ENCODE results near the gene HAUS8. TPM values are rescaled to one million over a fixed set of nuclear protein-coding genes. Genes with fewer than 3 reads are reported as not detected.

HAUS8 gene
- total and polyA plus RNA-seq, 10 of the 15 experiments (the other 5 are each of a cell fraction or from before 2014, with no cell fraction given) = 22.7 to 43.9 (median 34.4) TPM

DNA sequence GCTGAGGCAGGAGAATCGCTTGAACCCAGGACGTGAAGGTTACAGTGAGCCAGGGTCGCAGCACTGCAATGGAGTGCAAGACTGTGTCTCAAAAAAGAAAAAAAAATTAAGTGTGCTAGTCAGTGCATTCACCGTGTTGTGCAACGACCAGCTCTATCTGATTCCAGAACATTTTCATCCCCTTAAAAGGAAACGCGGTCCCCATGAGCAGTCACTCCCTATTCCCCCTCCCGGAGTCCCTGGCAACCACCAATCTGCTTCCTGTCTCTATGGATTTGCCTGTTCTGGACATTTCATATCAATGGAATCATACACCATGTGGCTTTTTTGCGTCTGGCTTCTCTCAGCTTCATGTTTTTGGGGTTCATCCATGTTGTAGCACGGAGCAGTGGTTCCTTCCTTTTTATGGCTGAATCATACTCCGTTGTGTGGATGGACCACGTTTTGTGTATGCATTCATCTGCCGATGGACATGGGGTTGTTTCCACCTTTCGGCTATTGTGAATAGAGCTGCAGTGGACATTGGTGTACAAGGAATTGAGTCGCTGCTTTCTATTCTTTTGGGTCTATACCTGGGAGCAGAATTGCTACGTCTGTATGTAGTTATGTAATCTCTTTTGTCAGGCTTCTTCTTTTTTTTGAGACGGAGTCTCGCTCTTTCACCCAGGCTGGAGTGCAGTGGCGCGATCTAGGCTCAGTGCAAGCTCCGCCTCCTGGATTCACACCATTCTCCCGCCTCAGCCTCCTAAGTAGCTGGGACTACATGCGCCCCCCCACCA lies 20.1 kb upstream of the HAUS8 start:
- peaks cover 18% of the 10 kb centered on the region for H3K4me1 ChIP-seq (ENCODE audit: control insufficient read depth, insufficient read depth, low read length)
- ChIA-PET RAD21 (ENCODE audit: unreplicated experiment) (interaction anchor here (1.3 kb wide), 1 partner anchor 30 kb away, joined by 7 read pairs; no protein-coding TSS in a partner anchor), CTCF (interaction anchor here (0.6 kb wide), 1 partner anchor 58 kb away, joined by 4 read pairs; no protein-coding TSS in a partner anchor), POLR2A (no interaction called here), SMC1A (ENCODE audit: uncharacterized antibody, unreplicated experiment) (interaction anchor here (1.3 kb wide), 1 partner anchor 13 kb away, joined by 4 read pairs; no protein-coding TSS in a partner anchor)
- intact Hi-C loops (cut with micrococcal nuclease; ENCODE audit: unreplicated experiment) (no loop called here), in situ Hi-C loops (cut with MboI) (no loop called here)
- H3K9me3 ChIP-seq (replicated peaks; ENCODE audit: control insufficient read depth, insufficient read depth, low read length) = no peaks in the 10 kb centered on the region
- H3K27me3 ChIP-seq (replicated peaks in 1 of 2; ENCODE audit: control insufficient read depth in 2 of 2, insufficient read depth in 2 of 2, low read length in 1 of 2) = no peaks in the 10 kb centered on the region
- no peak for TF ChIP-seq GABPA (IDR thresholded peaks at IDR 0.05; ENCODE audit: low read depth)
- TF ChIP-seq, protein P1, sequence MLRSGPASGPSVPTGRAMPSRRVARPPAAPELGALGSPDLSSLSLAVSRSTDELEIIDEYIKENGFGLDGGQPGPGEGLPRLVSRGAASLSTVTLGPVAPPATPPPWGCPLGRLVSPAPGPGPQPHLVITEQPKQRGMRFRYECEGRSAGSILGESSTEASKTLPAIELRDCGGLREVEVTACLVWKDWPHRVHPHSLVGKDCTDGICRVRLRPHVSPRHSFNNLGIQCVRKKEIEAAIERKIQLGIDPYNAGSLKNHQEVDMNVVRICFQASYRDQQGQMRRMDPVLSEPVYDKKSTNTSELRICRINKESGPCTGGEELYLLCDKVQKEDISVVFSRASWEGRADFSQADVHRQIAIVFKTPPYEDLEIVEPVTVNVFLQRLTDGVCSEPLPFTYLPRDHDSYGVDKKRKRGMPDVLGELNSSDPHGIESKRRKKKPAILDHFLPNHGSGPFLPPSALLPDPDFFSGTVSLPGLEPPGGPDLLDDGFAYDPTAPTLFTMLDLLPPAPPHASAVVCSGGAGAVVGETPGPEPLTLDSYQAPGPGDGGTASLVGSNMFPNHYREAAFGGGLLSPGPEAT (IDR thresholded peaks at IDR 0.05; ENCODE audit: low read depth) = no peak
- no peak for TF ChIP-seq TCF12 (IDR thresholded peaks at IDR 0.05; ENCODE audit: low read depth, low read length)
- no peak for TF ChIP-seq RCOR1 (conservative IDR thresholded peaks at IDR 0.05; ENCODE audit: low read depth, low read length)
- no peak for TF ChIP-seq IKZF1 (conservative IDR thresholded peaks at IDR 0.05)
- TF ChIP-seq, protein P2, sequence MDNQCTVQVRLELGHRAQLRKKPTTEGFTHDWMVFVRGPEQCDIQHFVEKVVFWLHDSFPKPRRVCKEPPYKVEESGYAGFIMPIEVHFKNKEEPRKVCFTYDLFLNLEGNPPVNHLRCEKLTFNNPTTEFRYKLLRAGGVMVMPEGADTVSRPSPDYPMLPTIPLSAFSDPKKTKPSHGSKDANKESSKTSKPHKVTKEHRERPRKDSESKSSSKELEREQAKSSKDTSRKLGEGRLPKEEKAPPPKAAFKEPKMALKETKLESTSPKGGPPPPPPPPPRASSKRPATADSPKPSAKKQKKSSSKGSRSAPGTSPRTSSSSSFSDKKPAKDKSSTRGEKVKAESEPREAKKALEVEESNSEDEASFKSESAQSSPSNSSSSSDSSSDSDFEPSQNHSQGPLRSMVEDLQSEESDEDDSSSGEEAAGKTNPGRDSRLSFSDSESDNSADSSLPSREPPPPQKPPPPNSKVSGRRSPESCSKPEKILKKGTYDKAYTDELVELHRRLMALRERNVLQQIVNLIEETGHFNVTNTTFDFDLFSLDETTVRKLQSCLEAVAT (IDR thresholded peaks at IDR 0.05) = no peak
- TF ChIP-seq, protein P3, sequence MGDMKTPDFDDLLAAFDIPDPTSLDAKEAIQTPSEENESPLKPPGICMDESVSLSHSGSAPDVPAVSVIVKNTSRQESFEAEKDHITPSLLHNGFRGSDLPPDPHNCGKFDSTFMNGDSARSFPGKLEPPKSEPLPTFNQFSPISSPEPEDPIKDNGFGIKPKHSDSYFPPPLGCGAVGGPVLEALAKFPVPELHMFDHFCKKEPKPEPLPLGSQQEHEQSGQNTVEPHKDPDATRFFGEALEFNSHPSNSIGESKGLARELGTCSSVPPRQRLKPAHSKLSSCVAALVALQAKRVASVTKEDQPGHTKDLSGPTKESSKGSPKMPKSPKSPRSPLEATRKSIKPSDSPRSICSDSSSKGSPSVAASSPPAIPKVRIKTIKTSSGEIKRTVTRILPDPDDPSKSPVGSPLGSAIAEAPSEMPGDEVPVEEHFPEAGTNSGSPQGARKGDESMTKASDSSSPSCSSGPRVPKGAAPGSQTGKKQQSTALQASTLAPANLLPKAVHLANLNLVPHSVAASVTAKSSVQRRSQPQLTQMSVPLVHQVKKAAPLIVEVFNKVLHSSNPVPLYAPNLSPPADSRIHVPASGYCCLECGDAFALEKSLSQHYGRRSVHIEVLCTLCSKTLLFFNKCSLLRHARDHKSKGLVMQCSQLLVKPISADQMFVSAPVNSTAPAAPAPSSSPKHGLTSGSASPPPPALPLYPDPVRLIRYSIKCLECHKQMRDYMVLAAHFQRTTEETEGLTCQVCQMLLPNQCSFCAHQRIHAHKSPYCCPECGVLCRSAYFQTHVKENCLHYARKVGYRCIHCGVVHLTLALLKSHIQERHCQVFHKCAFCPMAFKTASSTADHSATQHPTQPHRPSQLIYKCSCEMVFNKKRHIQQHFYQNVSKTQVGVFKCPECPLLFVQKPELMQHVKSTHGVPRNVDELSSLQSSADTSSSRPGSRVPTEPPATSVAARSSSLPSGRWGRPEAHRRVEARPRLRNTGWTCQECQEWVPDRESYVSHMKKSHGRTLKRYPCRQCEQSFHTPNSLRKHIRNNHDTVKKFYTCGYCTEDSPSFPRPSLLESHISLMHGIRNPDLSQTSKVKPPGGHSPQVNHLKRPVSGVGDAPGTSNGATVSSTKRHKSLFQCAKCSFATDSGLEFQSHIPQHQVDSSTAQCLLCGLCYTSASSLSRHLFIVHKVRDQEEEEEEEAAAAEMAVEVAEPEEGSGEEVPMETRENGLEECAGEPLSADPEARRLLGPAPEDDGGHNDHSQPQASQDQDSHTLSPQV (IDR thresholded peaks at IDR 0.05) = no peak
- no peak for TF ChIP-seq RAD51 (IDR thresholded peaks at IDR 0.05)
- TF ChIP-seq ETV6 (conservative IDR thresholded peaks at IDR 0.05 in 1 of 2, IDR thresholded peaks at IDR 0.05 in 1 of 2; ENCODE audit: borderline replicate concordance in 1 of 2, low read depth in 1 of 2) = no peak
- no peak overlapping the region for H3K27ac ChIP-seq (ENCODE audit: control insufficient read depth, insufficient read depth)
- BruUV-seq (replicated peaks) = no TSS peak
- no peak overlapping the region for H3K4me2 ChIP-seq (ENCODE audit: control insufficient read depth, insufficient read depth)
- peaks cover 5 to 19% of the 10 kb centered on the region in 2 experiments for H3K36me3 ChIP-seq (ENCODE audit: control insufficient read depth in 2 of 2, insufficient read depth in 2 of 2, low read length in 1 of 2)
- peaks cover 79% of the 10 kb centered on the region for H3K79me2 ChIP-seq (ENCODE audit: control insufficient read depth, insufficient read depth, low read length)
- no peak overlapping the region for H2AFZ ChIP-seq (ENCODE audit: control insufficient read depth, low read depth, low read length)
- H4K20me1 ChIP-seq (ENCODE audit: control insufficient read depth, insufficient read depth) = peaks cover 4% of the 10 kb centered on the region
- peak; percentile 18 for FAIRE-seq
- DNase-seq (ENCODE audit: low read depth, low spot score) = no peak
- H3K9ac ChIP-seq (ENCODE audit: control insufficient read depth, insufficient read depth, low read length) = no peak overlapping the region
- 96% methylated on average over 23 of the region's 23 CpGs for WGBS (ENCODE audit: insufficient coverage, insufficient replicate concordance, low lambda C conversion rate, missing lambda C conversion rate)
- ATAC-seq = no peak
- H3K4me3 ChIP-seq = no peak overlapping the region
